DOHH2 (cell line): ENCODE data around the gene LRRC75B.

Experiments used
- H3F3A ChIP-seq: fragments of 200-600 bp; sonication (generic), shearing (Covaris generic); 2 replicates; pipeline ENCODE4 v1.6.0; 2016; ENCODE audit warnings: antibody characterized with exemption, mild to moderate bottlenecking; ENCODE audit not compliant: control insufficient read depth, insufficient read depth
- H3K27ac ChIP-seq: fragments of 200-600 bp; sonication (generic); 2 replicates; pipeline ENCODE4 v1.5.1; 2014; ENCODE audit warnings: low read depth, mild to moderate bottlenecking, low read length, moderate library complexity
- H3K27me3 ChIP-seq: fragments of 200-600 bp; sonication (generic); 2 replicates; pipeline ENCODE4 v1.6.1; 2014; ENCODE audit warnings: mild to moderate bottlenecking, low read length, mixed read lengths; ENCODE audit not compliant: control insufficient read depth
- H3K36me3 ChIP-seq: fragments of 200-600 bp; sonication (generic); 2 replicates; pipeline ENCODE4 v1.6.1; 2014; ENCODE audit warnings: mild to moderate bottlenecking, low read length, moderate library complexity, mixed read lengths; ENCODE audit not compliant: control insufficient read depth
- H3K4me1 ChIP-seq: fragments of 200-600 bp; sonication (generic); 2 replicates; pipeline ENCODE4 v1.6.1; 2014; ENCODE audit warnings: mild to moderate bottlenecking, low read length, mixed read lengths; ENCODE audit not compliant: control insufficient read depth
- H3K4me2 ChIP-seq: fragments of 200-600 bp; sonication (generic); 2 replicates; pipeline ENCODE4 v1.6.0; 2014; ENCODE audit warnings: mild to moderate bottlenecking, low read length, moderate library complexity
- H3K4me3 ChIP-seq: fragments of 200-600 bp; sonication (generic); 2 replicates; pipeline ENCODE4 v1.5.1; 2014; ENCODE audit warnings: mild to moderate bottlenecking, low read length, mixed read lengths
- H3K79me2 ChIP-seq: fragments of 200-600 bp; sonication (generic); 2 replicates; pipeline ENCODE4 v1.6.1; 2014; ENCODE audit warnings: mild to moderate bottlenecking, low read length, mixed read lengths; ENCODE audit not compliant: control insufficient read depth
- H3K9me2 ChIP-seq: fragments of 200-600 bp; sonication (generic); replicated peaks from 2 replicates; pipeline ENCODE4 v1.6.1; 2014; ENCODE audit warnings: mild to moderate bottlenecking, low read length, mixed read lengths; ENCODE audit not compliant: control insufficient read depth
- H3K9me3 ChIP-seq: fragments of 200-600 bp; sonication (generic); 2 replicates; pipeline ENCODE4 v1.6.1; 2014; ENCODE audit warnings: antibody characterized with exemption, low read length, mixed read lengths; ENCODE audit not compliant: control insufficient read depth, insufficient read depth
- H4K20me1 ChIP-seq: fragments of 200-600 bp; sonication (generic); 2 replicates; pipeline ENCODE4 v1.6.0; 2014; ENCODE audit warnings: low read depth, mild to moderate bottlenecking, antibody characterized with exemption, low read length, moderate library complexity; ENCODE audit not compliant: control insufficient read depth, insufficient read depth
- CTCF ChIP-seq: fragments of 200-600 bp; sonication (generic); IDR thresholded peaks from one replicate; pipeline ENCODE4 v1.5.1; 2014; ENCODE audit warnings: antibody characterized with exemption, mild to moderate bottlenecking, low read depth, low read length; ENCODE audit not compliant: poor library complexity, severe bottlenecking
- EZH2phosphoT487 ChIP-seq: fragments of 200-600 bp; sonication (generic); IDR thresholded peaks from 2 replicates; pipeline ENCODE4 v1.6.1; 2017; ENCODE audit warnings: borderline replicate concordance, mild to moderate bottlenecking, antibody characterized with exemption, low read length, moderate library complexity, mixed read lengths

LRRC75B gene

GRCh38 chr22:24588381-24588756 is 4.5 kb downstream of the LRRC75B start:
- H3K27ac ChIP-seq: no peak overlapping the region

GRCh38 chr22:24587948-24588347 is 4.9 kb downstream of the LRRC75B start:
- Histone ChIP-seq H3K36me3 (no peaks in the 10 kb centered on the region), H3K79me2 (no peaks in the 10 kb centered on the region), H3K4me1 (peaks cover 3% of the 10 kb centered on the region; the same call in 1 of the 2 replicates), H3F3A (no peaks in the 10 kb centered on the region), H3K27me3 (peaks cover 15% of the 10 kb centered on the region), H3K4me2 (no peak overlapping the region), H3K27ac (no peak overlapping the region), H4K20me1 (no peaks in the 10 kb centered on the region), H3K9me3 (no peaks in the 10 kb centered on the region), H3K9me2 (no peaks in the 10 kb centered on the region), H3K4me3 (no peak overlapping the region)
- TF ChIP-seq EZH2phosphoT487: no peak
- TF ChIP-seq CTCF: no peak

More at GRCh38 chr22:24588381-24588756, 4.5 kb downstream of the LRRC75B start:
- Histone ChIP-seq H3K4me3 (no peak overlapping the region), H4K20me1 (no peaks in the 10 kb centered on the region), H3K79me2 (no peaks in the 10 kb centered on the region), H3K9me3 (no peaks in the 10 kb centered on the region), H3K9me2 (no peaks in the 10 kb centered on the region), H3K4me1 (peaks cover 3% of the 10 kb centered on the region; the same call in 1 of the 2 replicates), H3K36me3 (no peaks in the 10 kb centered on the region), H3F3A (no peaks in the 10 kb centered on the region), H3K4me2 (no peak overlapping the region), H3K27me3 (peaks cover 19% of the 10 kb centered on the region)
- TF ChIP-seq EZH2phosphoT487 (no peak), CTCF (no peak)

GRCh38 chr22:24587251-24587650 is 5.6 kb downstream of the LRRC75B start:
- H3K9me2 ChIP-seq: no peaks in the 10 kb centered on the region
- no peaks in the 10 kb centered on the region for H4K20me1 ChIP-seq
- H3K4me2 ChIP-seq: no peak overlapping the region
- H3K4me3 ChIP-seq: no peak overlapping the region
- peaks cover 11% of the 10 kb centered on the region for H3K27me3 ChIP-seq
- no peaks in the 10 kb centered on the region for H3K4me1 ChIP-seq
- H3K27ac ChIP-seq: no peak overlapping the region
- no peaks in the 10 kb centered on the region for H3K9me3 ChIP-seq
- no peaks in the 10 kb centered on the region for H3K36me3 ChIP-seq
- no peaks in the 10 kb centered on the region for H3K79me2 ChIP-seq
- H3F3A ChIP-seq: no peaks in the 10 kb centered on the region
- TF ChIP-seq CTCF: no peak
- no peak for TF ChIP-seq EZH2phosphoT487
